ENCODE measurements around the gene SAMD9L. TPM values are rescaled to one million over a fixed set of nuclear protein-coding genes. Genes with fewer than 3 reads are reported as not detected.

Gene SAMD9L
- total and polyA plus RNA-seq, 9 donors, result 4.8 to 11.8 (median 5.5) TPM

DNA sequence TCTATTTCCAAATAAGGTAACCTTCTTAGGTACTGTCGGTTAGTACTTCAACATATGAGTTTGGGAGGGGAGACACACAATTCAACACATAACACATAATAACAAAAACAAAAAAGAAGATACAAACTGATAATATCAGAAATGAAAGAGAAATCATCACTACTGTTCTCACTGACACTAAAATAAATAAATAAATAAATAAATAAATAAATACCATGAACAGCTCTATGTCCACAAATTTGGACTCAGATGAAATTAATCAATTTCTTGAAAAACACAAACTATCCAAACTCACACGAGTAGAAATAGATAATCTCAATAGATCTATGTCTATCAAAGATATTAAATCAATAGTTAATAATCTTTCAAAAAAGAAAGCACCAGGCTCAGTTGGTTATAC, 24.5 kb upstream of the SAMD9L start:
- Histone ChIP-seq H3K27me3 (ENCODE audit: control insufficient read depth, insufficient read depth, low read length) (no peaks in the 10 kb centered on the region), H3K27ac (ENCODE audit: low read length) (no peak overlapping the region), H3K9me3 (replicated peaks; ENCODE audit: control insufficient read depth, low read depth, low read length) (peaks cover 17% of the 10 kb centered on the region), H3K36me3 (ENCODE audit: control insufficient read depth, insufficient read depth, low read length) (no peaks in the 10 kb centered on the region), H3K4me3 (ENCODE audit: low read length) (no peak overlapping the region), H3K4me1 (ENCODE audit: control insufficient read depth, insufficient read depth, low read length) (no peaks in the 10 kb centered on the region)
- no CpG with 5 or more reads among the region's 2 CpGs for WGBS (ENCODE audit: insufficient coverage)
- DNase-seq, result no peak

DNA sequence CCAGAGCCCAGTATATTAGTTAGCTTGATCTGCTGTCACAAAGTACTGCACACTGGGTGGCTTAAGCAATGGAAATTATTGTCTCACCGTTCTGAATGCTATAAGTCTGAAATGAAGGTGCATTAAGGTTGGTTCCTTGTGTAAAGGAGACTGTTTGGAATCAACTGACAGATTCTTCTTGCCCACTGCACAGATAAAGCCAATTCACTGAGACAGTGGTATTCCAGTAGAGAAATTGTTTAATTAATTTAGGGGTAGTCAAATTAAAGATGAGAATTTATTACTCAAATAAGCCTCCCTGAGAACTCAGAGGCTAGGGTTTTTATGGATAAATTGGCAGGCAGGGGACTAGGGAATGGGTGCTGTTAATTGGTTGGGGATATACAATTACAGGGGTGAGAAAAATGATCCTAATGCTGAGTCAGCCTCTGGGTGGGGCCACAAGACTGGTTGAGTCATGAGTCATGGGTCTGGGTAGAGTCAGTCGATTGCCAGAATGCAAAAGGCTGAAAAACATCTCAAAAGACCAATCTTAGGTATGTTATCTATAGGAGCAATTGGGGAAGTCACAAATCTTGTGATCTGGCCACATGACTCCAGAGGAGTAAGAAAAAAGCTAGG, 23.5 kb upstream of the SAMD9L start:
- 83% methylated on average over 1 of the region's 2 CpGs for WGBS (ENCODE audit: insufficient coverage)
- H3K27ac ChIP-seq (ENCODE audit: low read length), result no peak overlapping the region
- H3K36me3 ChIP-seq (ENCODE audit: control insufficient read depth, insufficient read depth, low read length), result no peaks in the 10 kb centered on the region
- no peak overlapping the region for H3K4me3 ChIP-seq (ENCODE audit: low read length)
- H3K4me1 ChIP-seq (ENCODE audit: control insufficient read depth, insufficient read depth, low read length), result no peaks in the 10 kb centered on the region
- DNase-seq, result no peak
- H3K9me3 ChIP-seq (replicated peaks; ENCODE audit: control insufficient read depth, low read depth, low read length), result peaks cover 17% of the 10 kb centered on the region
- no peaks in the 10 kb centered on the region for H3K27me3 ChIP-seq (ENCODE audit: control insufficient read depth, insufficient read depth, low read length)

DNA sequence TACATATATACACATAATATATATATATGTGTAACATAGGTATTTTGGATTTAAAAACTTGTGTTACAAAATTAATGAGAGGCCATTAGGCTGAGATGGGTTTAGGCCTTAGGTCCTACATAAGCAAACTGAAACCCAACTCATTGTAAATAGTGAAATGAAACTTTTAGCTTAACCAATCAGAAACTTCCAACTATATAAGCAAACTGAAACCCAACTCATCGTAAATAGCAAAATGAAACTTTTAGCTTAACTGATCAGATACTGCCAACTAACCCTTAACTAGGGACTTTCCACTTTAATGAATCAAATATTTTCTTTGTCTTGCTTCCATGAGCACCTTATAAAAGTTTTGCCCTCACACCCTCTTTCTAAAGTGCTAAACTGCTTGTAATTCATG, 17.3 kb upstream of the SAMD9L start:
- H3K4me1 ChIP-seq (ENCODE audit: control insufficient read depth, insufficient read depth, low read length), result no peaks in the 10 kb centered on the region
- no CpG with 5 or more reads among the region's 1 CpG for WGBS (ENCODE audit: insufficient coverage)
- no peak overlapping the region for H3K4me3 ChIP-seq (ENCODE audit: low read length)
- DNase-seq, result no peak
- peaks cover 3% of the 10 kb centered on the region for H3K27me3 ChIP-seq (ENCODE audit: control insufficient read depth, insufficient read depth, low read length)
- peaks cover 4% of the 10 kb centered on the region for H3K9me3 ChIP-seq (replicated peaks; ENCODE audit: control insufficient read depth, low read depth, low read length)
- no peak overlapping the region for H3K27ac ChIP-seq (ENCODE audit: low read length)
- H3K36me3 ChIP-seq (ENCODE audit: control insufficient read depth, insufficient read depth, low read length), result no peaks in the 10 kb centered on the region

DNA sequence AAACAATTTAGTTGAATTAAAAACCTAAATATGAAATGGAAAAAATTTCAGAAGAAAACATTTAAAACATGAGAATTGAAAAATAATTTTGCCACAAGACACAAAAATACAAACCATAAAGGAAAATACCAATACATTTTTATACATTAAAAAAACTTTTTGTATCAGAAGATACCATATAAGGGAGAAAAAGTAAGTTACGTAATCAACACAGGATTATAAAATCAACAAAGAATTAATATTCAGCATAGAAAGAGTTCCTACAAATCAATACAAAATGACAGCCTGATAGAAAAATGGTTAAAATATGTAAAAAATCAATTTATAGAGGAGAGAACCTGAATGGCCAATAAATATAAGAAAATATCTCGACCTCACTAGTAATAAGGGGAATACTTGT, 16.6 kb upstream of the SAMD9L start:
- H3K9me3 ChIP-seq (replicated peaks; ENCODE audit: control insufficient read depth, low read depth, low read length), result no peaks in the 10 kb centered on the region
- no peak for DNase-seq

DNA sequence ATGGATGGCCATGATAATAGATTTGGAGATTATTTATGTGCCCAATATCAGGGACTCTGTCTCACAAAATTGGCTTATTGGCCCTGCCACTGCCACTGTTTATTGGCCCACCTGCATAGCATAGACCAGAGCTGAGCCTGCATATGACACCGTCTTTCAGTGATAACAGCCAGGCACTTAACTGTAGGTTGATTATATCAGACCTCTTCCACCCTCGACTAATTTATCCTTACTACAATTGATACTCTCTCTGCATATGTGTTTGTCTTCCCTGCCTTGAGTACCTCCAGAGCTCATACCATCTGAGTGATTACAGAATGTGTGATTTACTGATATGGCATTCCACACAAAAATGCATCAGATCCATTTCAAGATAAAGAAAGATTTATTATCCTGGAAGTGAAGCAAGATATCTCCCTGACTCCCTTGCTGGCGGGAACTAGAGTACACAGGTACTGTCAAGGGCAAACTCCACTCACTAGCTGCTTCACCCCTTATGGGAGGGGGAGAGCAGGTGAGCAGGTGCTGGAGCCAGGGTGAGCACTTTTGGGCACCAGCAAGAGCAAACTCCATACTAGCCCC, 13.1 kb upstream of the SAMD9L start:
- 100% methylated on average over 1 of the region's 3 CpGs for WGBS (ENCODE audit: insufficient coverage)
- DNase-seq, result no peak

More for the DNA sequence above, 16.6 kb upstream of the SAMD9L start:
- H3K27me3 ChIP-seq (ENCODE audit: control insufficient read depth, insufficient read depth, low read length), result peaks cover 3% of the 10 kb centered on the region
- H3K27ac ChIP-seq (ENCODE audit: low read length), result no peak overlapping the region
- H3K36me3 ChIP-seq (ENCODE audit: control insufficient read depth, insufficient read depth, low read length), result no peaks in the 10 kb centered on the region
- H3K4me1 ChIP-seq (ENCODE audit: control insufficient read depth, insufficient read depth, low read length), result no peaks in the 10 kb centered on the region
- H3K4me3 ChIP-seq (ENCODE audit: low read length), result no peak overlapping the region
- WGBS (ENCODE audit: insufficient coverage), result no CpG with 5 or more reads among the region's 2 CpGs

DNA sequence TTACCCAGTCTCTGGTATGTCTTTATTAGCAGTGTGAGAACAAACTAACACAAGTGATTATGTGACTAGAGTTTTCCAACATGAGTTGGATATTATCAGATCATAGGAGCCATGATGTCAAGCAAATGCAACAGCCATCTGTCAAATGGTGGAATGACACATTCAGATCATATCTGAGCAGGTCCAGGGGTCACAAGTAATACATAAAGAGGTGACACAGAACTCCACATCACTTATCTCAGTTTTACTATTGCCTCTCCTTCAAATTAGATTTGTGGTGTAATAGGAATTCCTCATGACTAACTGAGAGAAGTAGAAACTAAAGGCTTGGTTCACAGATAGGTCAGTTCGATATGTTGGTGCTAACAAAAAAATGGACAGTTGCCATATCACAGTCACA, 12.2 kb upstream of the SAMD9L start:
- H3K4me3 ChIP-seq (ENCODE audit: low read length), result no peak overlapping the region
- WGBS (ENCODE audit: insufficient coverage), result no CpG with 5 or more reads among the region's 1 CpG
- no peaks in the 10 kb centered on the region for H3K9me3 ChIP-seq (replicated peaks; ENCODE audit: control insufficient read depth, low read depth, low read length)
- H3K27ac ChIP-seq (ENCODE audit: low read length), result no peak overlapping the region
- H3K4me1 ChIP-seq (ENCODE audit: control insufficient read depth, insufficient read depth, low read length), result no peaks in the 10 kb centered on the region
- DNase-seq, result no peak
- H3K36me3 ChIP-seq (ENCODE audit: control insufficient read depth, insufficient read depth, low read length), result no peaks in the 10 kb centered on the region
- H3K27me3 ChIP-seq (ENCODE audit: control insufficient read depth, insufficient read depth, low read length), result peaks cover 3% of the 10 kb centered on the region

More for the DNA sequence above, 13.1 kb upstream of the SAMD9L start:
- H3K4me3 ChIP-seq (ENCODE audit: low read length), result no peak overlapping the region
- peaks cover 3% of the 10 kb centered on the region for H3K27me3 ChIP-seq (ENCODE audit: control insufficient read depth, insufficient read depth, low read length)
- H3K9me3 ChIP-seq (replicated peaks; ENCODE audit: control insufficient read depth, low read depth, low read length), result no peaks in the 10 kb centered on the region
- no peaks in the 10 kb centered on the region for H3K36me3 ChIP-seq (ENCODE audit: control insufficient read depth, insufficient read depth, low read length)
- no peaks in the 10 kb centered on the region for H3K4me1 ChIP-seq (ENCODE audit: control insufficient read depth, insufficient read depth, low read length)
- no peak overlapping the region for H3K27ac ChIP-seq (ENCODE audit: low read length)

DNA sequence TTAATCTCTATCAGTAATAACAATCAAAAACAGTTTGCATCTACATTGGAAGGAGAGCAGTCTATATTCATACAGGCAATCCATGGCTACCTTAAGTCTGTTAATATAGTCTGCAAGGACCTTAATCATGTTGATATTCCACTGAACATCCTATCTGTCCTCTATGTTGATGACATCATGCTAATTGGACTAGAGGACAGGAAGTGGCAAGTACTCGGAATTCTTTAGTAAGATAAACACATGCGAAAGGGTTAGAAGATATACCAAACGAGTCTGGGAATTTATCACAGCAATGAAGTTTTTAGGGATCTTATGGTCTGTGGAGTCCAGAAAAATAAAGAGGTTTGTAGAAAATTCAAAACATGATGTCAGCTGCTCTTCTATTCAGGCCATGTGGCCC, 11.3 kb upstream of the SAMD9L start:
- H3K4me1 ChIP-seq (ENCODE audit: control insufficient read depth, insufficient read depth, low read length), result no peaks in the 10 kb centered on the region
- no peak overlapping the region for H3K27ac ChIP-seq (ENCODE audit: low read length)
- H3K9me3 ChIP-seq (replicated peaks; ENCODE audit: control insufficient read depth, low read depth, low read length), result no peaks in the 10 kb centered on the region
- no peak for DNase-seq
- WGBS (ENCODE audit: insufficient coverage), result 86% methylated on average over 3 of the region's 3 CpGs
- no peak overlapping the region for H3K4me3 ChIP-seq (ENCODE audit: low read length)
- H3K27me3 ChIP-seq (ENCODE audit: control insufficient read depth, insufficient read depth, low read length), result peaks cover 3% of the 10 kb centered on the region
- H3K36me3 ChIP-seq (ENCODE audit: control insufficient read depth, insufficient read depth, low read length), result no peaks in the 10 kb centered on the region

DNA sequence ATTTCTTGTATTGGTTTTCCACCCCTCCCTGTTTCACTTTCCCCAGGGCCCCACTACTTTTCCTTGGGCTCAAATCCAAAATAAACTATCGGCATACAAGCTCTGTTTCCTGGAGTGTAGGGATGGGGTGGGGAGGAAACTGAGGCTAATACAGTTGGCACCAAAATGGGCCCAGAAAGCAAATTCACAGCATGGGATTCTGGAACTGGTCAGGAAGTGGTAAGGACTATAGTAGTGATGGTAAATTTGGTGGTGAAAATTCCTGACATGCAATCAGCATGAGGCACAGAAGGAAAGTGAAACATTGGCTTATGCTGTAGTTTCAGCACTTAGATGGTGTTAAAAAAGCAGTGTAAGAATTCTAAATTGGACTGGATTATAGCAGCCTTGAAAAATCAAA, 8.7 kb upstream of the SAMD9L start:
- Histone ChIP-seq H3K4me1 (ENCODE audit: control insufficient read depth, insufficient read depth, low read length) (no peaks in the 10 kb centered on the region), H3K4me3 (ENCODE audit: low read length) (no peak overlapping the region), H3K36me3 (ENCODE audit: control insufficient read depth, insufficient read depth, low read length) (no peaks in the 10 kb centered on the region), H3K27me3 (ENCODE audit: control insufficient read depth, insufficient read depth, low read length) (no peaks in the 10 kb centered on the region), H3K27ac (ENCODE audit: low read length) (no peak overlapping the region), H3K9me3 (replicated peaks; ENCODE audit: control insufficient read depth, low read depth, low read length) (no peaks in the 10 kb centered on the region)
- no CpG with 5 or more reads among the region's 1 CpG for WGBS (ENCODE audit: insufficient coverage)
- no peak for DNase-seq

DNA sequence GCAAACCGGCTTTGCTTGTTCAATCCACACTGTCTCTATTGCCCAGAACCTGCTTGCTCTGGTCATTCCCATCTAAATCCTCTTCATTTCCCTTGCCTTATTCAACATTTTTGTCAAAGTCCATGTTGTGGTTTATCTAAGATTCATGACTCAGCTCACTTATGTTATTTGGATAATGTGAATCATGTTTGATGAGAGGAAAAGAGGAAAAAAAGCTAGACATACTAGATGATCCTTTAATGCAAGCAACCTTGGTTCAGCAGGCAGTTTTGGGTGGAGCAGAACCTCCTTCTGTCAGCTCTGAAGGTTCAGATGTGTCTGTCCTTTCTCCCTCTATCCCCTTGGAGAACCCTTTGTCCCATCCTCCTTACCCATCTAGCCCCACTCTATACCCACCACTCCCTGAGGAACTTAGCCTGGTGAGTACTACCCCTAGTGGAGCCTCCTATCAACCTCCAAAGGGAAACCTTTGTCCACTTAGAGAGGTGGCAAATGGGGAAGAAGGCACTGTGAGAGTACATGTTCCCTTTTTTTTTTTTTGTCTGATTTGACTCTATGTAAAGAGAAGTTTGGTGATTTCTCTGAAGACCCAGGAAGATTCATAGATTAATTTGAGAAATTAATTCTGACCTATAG, 2.1 kb upstream of the SAMD9L start:
- no peaks in the 10 kb centered on the region for H3K36me3 ChIP-seq (ENCODE audit: control insufficient read depth, insufficient read depth, low read length)
- 71% methylated on average over 1 of the region's 1 CpG for WGBS (ENCODE audit: insufficient coverage)
- no peak for DNase-seq
- H3K9me3 ChIP-seq (replicated peaks; ENCODE audit: control insufficient read depth, low read depth, low read length), result no peaks in the 10 kb centered on the region
- no peak overlapping the region for H3K27ac ChIP-seq (ENCODE audit: low read length)
- H3K4me3 ChIP-seq (ENCODE audit: low read length), result no peak overlapping the region
- H3K27me3 ChIP-seq (ENCODE audit: control insufficient read depth, insufficient read depth, low read length), result no peaks in the 10 kb centered on the region
- peaks cover 6% of the 10 kb centered on the region for H3K4me1 ChIP-seq (ENCODE audit: control insufficient read depth, insufficient read depth, low read length)

DNA sequence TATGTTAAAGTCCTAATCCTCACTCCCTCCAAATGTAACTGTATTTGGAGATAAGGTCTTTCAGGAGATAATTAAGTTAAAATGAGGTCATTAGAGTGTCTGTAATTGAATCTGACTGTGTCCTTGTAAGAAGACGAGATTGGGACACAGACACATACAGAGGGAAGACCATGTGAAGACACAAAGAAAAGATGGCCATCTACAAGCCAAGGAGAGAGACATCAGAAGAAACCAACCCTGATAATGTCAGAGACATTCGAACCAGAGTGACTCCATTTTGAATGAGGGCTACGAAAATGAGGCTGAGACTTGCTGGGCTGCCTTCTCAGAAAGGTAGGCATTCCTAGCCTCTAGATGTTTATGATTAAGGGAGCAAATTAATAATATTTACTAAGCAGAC, 542 bp upstream of the SAMD9L start:
- WGBS (ENCODE audit: insufficient coverage), result 86% methylated on average over 1 of the region's 3 CpGs
- no peaks in the 10 kb centered on the region for H3K9me3 ChIP-seq (replicated peaks; ENCODE audit: control insufficient read depth, low read depth, low read length)
- H3K4me3 ChIP-seq (ENCODE audit: low read length), result no peak overlapping the region
- peaks cover 6% of the 10 kb centered on the region for H3K4me1 ChIP-seq (ENCODE audit: control insufficient read depth, insufficient read depth, low read length)
- peak overlapping the region; percentile 87 for H3K27ac ChIP-seq (ENCODE audit: low read length)
- H3K36me3 ChIP-seq (ENCODE audit: control insufficient read depth, insufficient read depth, low read length), result peaks cover 4% of the 10 kb centered on the region
- DNase-seq, result no peak
- H3K27me3 ChIP-seq (ENCODE audit: control insufficient read depth, insufficient read depth, low read length), result no peaks in the 10 kb centered on the region
